NT2/D1 (cell line): Measurements from ENCODE around the gene BST2.

Source experiments
- YY1 ChIP-seq: IDR thresholded peaks from 2 replicates; pipeline ENCODE4 v1.6.1; 2011; ENCODE audit not compliant: insufficient read length, insufficient read depth
- ZNF274 ChIP-seq: IDR thresholded peaks from 2 replicates; pipeline ENCODE4 v1.6.1; 2011; ENCODE audit warnings: mild to moderate bottlenecking, low read depth, low read length

DNA sequence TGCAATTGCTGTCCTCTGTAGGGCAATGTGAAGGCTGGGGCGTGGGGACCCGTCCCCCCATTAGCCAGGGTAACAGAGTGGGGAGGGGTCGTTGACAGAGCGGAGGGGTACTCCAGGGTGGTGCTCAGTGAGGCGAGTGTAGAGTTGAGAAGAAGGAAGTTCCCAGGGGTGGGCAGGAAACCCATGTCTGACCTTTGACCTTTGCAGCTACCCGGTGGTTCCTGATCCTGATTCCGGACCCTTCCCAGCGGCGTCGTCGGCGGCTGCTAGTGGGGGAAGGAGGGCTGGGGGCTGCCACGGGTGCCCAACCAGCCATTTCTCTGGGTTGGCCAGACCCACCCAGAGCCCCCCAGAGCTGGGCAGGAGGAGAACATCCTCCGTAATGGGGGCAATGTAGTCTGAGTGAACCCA lies 26.2 kb downstream of the BST2 start:
- TF ChIP-seq ZNF274 (no peak), YY1 (no peak)
